ENCODE measurements around the gene PHGDH.

Gene PHGDH

DNA sequence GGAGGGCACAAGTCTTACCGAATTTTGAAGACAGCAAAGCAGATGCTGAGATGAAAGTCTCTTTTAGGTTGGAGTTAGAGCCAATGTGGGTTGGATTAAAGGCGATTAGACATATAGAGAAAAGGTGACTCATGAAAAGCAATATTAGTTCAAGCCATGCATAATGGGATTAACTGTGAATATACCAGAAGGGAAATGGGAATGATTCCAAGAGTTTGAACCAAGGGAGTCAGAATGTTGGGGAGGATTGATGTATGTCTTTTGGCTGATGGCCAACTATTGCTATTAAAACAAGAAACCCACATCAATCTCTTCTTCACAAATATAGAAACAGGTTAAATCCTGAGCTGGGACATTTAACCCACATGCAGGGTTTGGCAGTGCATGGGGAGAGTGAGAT is 55.8 kb downstream of the PHGDH start:
- Mint-ChIP-seq H3K27me3 (peaks cover 15 to 30% of the 10 kb centered on the region in 2 donors), H3K27ac (no peak overlapping the region), H3K36me3 (ENCODE audit: insufficient read depth) (no peaks in the 10 kb centered on the region), H3K4me1 (ENCODE audit: low read depth in 2 of 2) (no peaks in the 10 kb centered on the region), H3K4me3 (no peak overlapping the region), H3K9me3 (no peaks in the 10 kb centered on the region)
- DNase-seq (no peak), ATAC-seq (replicated peaks) (no peak)

DNA sequence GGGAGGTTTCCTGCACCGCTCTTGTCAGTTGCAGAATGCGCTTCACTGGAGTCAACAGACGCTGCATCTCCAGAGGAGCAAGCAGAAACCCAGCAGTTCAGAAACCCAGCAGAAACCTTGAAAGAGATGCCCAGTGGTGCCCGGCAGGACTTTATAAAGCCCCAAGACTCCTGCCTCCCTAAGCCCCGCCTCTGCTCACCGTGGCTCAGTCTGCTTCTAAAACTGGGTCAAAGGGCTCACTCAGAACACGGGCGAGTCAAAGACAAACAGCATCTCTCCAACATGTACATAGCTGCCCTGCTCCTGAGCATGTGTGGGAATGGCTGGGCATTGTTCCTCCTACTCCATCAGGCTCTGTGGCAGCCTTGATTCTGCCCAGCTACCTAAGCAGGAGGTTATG is 57.0 kb downstream of the PHGDH start, which contains the start of gene HMGCS2:
Gene HMGCS2, minus strand, starts transcription at position 128 of the 400 bp plus-strand sequence. Its CDS starts 61 bp downstream, at position 67.
- Mint-ChIP-seq H3K4me3 (no peak within 1 kb of the TSS), H3K4me1 (ENCODE audit: low read depth in 2 of 2) (no peaks in the 10 kb centered on the region), H3K27ac (no peak within 1 kb of the TSS), H3K36me3 (ENCODE audit: insufficient read depth) (no peaks in the 10 kb centered on the region), H3K9me3 (no peaks in the 10 kb centered on the region), H3K27me3 (peaks cover 21 to 37% of the 10 kb centered on the region in 2 donors)
- DNase-seq (no peak), ATAC-seq (replicated peaks) (no peak)

- H3K4me3 Mint-ChIP-seq: no peak overlapping the region
- no peaks in the 10 kb centered on the region for H3K36me3 Mint-ChIP-seq (ENCODE audit: insufficient read depth)
- ATAC-seq (replicated peaks) (no peak), DNase-seq (no peak)
- H3K9me3 Mint-ChIP-seq: no peaks in the 10 kb centered on the region
- no peaks in the 10 kb centered on the region for H3K4me1 Mint-ChIP-seq (ENCODE audit: low read depth in 2 of 2)
- peaks cover 15 to 33% of the 10 kb centered on the region in 2 donors for H3K27me3 Mint-ChIP-seq
- H3K27ac Mint-ChIP-seq: no peak overlapping the region
These were observed 59.3 kb downstream of the PHGDH start for GRCh38 chr1:119771016-119771415.

- H3K27me3 Mint-ChIP-seq: peaks cover 15 to 31% of the 10 kb centered on the region in 2 donors
- no peak overlapping the region for H3K4me3 Mint-ChIP-seq
- ATAC-seq (replicated peaks) (no peak), DNase-seq (no peak)
- no peaks in the 10 kb centered on the region for H3K9me3 Mint-ChIP-seq
- no peak overlapping the region for H3K27ac Mint-ChIP-seq
- no peaks in the 10 kb centered on the region for H3K4me1 Mint-ChIP-seq (ENCODE audit: low read depth in 2 of 2)
- H3K36me3 Mint-ChIP-seq (ENCODE audit: insufficient read depth): no peaks in the 10 kb centered on the region
These were observed 60.0 kb downstream of the PHGDH start for GRCh38 chr1:119771770-119772169.

DNA sequence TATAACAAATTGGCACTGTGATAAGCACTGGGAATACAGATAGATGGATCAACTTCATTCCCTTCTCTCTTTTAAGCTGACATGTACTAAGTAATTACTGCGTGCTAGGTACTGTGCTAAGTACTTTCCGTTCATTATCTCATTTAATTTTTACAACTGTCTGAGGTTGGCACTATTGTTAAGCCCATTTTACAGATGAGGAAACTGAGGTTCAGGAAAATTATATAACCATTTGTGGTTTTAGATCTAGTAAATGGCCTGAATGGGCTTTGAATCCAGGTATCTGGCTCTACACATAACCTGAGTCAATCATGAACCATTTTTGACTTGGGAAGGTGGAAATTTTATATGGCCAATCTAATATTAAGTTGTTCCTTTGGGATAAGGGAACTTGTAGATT is 60.6 kb downstream of the PHGDH start:
- Mint-ChIP-seq H3K27me3 (peaks cover 9 to 26% of the 10 kb centered on the region in 2 donors), H3K36me3 (ENCODE audit: insufficient read depth) (no peaks in the 10 kb centered on the region), H3K27ac (no peak overlapping the region), H3K9me3 (no peaks in the 10 kb centered on the region), H3K4me3 (no peak overlapping the region), H3K4me1 (ENCODE audit: low read depth in 2 of 2) (no peaks in the 10 kb centered on the region)
- ATAC-seq (replicated peaks) (no peak), DNase-seq (no peak)

DNA sequence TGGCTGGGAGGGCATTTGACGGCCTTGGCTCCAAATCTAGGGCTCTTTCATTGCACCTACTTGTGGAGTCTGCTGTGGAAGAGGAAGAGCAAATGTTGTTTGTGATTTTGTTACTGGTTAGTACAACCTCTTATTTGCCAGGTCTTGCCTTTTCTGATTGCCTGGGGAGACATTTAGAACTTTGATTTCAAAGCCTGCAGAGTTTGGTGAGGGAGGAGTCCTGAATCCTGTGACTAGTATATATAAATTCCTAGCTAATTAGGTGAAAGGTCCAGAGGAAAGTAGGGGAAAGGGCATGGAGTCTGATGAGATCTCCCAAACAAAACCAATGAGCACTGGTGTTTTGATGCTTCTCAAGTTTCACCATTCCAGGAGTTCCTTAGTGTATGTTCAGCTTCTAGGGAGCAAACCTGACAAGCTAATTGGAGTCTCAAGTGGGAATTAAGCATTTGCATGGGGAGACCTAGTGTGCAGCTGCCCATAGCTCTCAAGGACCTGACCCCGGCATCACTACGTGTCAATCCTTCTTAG is 62.0 kb downstream of the PHGDH start:
- DNase-seq: no peak
- no peak for ATAC-seq (replicated peaks)
- H3K27ac Mint-ChIP-seq: no peak overlapping the region

GRCh38 chr1:119774746-119775490 is 63.2 kb downstream of the PHGDH start:
- Mint-ChIP-seq H3K9me3 (no peaks in the 10 kb centered on the region), H3K36me3 (ENCODE audit: insufficient read depth) (peaks cover 3% of the 10 kb centered on the region), H3K27ac (no peak overlapping the region), H3K4me3 (no peak overlapping the region), H3K27me3 (peaks cover 7 to 25% of the 10 kb centered on the region in 2 donors), H3K4me1 (ENCODE audit: low read depth in 2 of 2) (no peaks in the 10 kb centered on the region)
- no peak for ATAC-seq (replicated peaks)
- DNase-seq: no peak

More for the DNA sequence above, 62.0 kb downstream of the PHGDH start:
- Mint-ChIP-seq H3K9me3 (no peaks in the 10 kb centered on the region), H3K27me3 (peaks cover 6 to 22% of the 10 kb centered on the region in 2 donors), H3K4me3 (no peak overlapping the region), H3K4me1 (ENCODE audit: low read depth in 2 of 2) (no peaks in the 10 kb centered on the region), H3K36me3 (ENCODE audit: insufficient read depth) (peaks cover 3% of the 10 kb centered on the region)

DNA sequence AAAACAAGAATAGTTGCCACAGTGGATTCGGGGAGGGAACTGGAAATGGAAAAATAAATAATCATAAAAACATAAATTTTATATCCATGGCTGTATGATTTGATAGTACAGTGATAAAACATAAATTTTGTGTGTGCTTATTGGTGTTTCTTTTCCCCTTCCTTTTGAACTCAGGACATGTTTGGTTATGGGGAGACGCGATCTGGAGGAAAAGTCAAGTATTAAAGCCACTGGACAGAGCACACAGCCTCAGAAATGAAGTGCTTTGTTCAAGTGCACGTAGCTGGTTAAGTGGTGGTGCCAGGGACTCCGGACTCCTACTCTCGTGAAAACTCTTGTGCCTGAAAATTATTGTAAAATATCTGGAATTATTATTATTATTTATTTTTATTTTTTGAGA is 66.6 kb downstream of the PHGDH start:
- no peak overlapping the region for H3K4me3 Mint-ChIP-seq
- peaks cover 3% of the 10 kb centered on the region for H3K36me3 Mint-ChIP-seq (ENCODE audit: insufficient read depth)
- peaks cover 10 to 39% of the 10 kb centered on the region in 2 donors for H3K27me3 Mint-ChIP-seq
- H3K9me3 Mint-ChIP-seq: no peaks in the 10 kb centered on the region
- H3K27ac Mint-ChIP-seq: no peak overlapping the region
- peaks cover 0 to 2% of the 10 kb centered on the region in 2 donors for H3K4me1 Mint-ChIP-seq (ENCODE audit: low read depth in 2 of 2)
- ATAC-seq (replicated peaks) (no peak), DNase-seq (no peak)

DNA sequence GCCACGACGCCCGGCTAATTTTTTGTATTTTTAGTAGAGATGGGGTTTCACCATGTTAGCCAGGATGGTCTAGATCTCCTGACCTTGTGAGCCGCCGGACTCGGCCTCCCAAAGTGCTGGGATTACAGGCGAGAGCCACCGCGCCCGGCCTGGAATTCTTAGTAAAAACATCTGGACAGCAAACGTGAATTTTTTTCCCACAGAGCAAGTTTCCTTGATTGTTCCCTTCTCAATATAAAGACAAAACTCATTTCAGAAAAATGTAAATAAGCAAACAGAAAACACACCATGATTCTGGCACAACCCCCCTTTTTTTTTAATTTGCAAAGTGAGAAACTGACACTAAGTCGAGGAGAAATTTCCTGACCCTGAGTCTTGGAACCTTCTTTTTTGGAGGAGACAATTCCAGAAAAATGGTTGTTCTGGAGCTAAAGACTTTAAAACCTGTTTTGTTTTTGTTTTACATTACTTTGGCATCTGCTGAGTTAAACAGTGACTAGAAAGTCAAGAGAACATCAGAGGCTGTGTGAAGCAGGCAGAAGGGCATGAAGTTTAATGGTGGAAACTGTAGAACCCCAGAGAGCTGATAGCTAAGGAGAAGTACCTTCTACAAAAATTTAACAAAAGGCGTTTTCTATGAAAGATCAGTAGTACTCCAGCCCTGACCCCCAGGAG is 67.3 kb downstream of the PHGDH start:
- Mint-ChIP-seq H3K27me3 (peaks cover 5 to 33% of the 10 kb centered on the region in 2 donors), H3K4me1 (ENCODE audit: low read depth in 2 of 2) (peaks cover 0 to 2% of the 10 kb centered on the region in 2 donors), H3K9me3 (no peaks in the 10 kb centered on the region), H3K27ac (no peak overlapping the region), H3K4me3 (no peak overlapping the region), H3K36me3 (ENCODE audit: insufficient read depth) (peaks cover 3% of the 10 kb centered on the region)
- no peak for DNase-seq
- ATAC-seq (replicated peaks): no peak

DNA sequence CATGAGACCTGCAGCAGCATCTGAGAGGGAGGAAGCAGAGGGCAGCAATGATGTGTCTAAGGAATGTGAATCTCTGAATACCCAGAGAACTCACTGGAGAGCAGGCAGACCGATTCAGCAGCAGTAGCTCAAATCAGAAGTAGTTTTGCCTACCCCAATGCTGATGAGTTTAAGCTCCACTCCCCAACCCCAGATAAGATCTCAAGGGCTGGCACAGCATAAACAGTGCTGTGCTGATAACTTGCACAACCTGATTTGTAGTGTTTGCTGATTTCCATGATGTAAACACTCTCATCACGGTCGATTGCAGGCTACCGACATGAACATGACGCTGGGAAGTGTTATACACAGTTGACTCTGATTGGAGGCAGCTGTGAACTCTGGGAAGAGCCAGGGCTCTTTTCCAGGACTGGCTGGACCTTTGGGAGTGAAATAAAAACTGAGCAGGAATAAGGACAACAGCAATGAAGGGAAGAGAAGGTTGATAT is 68.2 kb downstream of the PHGDH start:
- Mint-ChIP-seq H3K27ac (no peak overlapping the region), H3K36me3 (ENCODE audit: insufficient read depth) (peaks cover 3% of the 10 kb centered on the region), H3K4me3 (no peak overlapping the region), H3K9me3 (no peaks in the 10 kb centered on the region), H3K27me3 (peaks cover 5 to 33% of the 10 kb centered on the region in 2 donors), H3K4me1 (ENCODE audit: low read depth in 2 of 2) (peaks cover 0 to 2% of the 10 kb centered on the region in 2 donors)
- DNase-seq (no peak), ATAC-seq (replicated peaks) (no peak)

DNA sequence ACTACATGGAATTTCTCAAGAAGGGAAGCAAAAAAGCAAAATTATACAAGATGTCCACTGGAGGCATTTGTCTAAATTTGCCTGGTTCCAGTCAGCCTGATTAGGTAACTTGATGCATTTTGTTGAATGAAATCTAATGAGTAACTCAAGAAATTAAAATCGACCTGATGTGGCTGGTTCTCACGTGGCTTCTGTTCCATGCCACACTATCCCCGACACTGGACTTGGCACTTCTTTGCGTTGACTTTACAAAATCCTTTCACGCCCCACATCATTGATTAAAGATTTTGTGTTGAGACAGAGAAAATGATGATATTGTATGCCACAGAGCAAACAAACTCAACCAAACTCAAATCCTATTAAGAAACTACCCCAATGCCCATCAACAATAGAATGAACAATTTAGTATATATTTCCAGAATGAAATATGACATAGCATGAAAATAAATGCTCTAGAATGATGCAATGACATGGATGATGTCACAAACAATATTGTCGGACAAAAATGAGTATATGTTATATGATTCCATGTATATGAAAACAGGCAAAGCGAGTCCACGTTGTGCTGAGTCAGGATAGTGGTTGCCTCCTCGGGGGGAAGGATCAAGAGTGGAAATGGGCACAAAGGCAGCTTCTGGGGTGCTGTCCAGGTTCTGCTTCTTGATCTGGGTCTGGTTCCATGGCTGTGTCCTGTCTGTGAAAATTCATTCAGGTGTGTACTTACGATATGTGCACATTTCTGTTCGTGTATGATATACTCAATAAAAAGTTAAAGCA is 69.9 kb downstream of the PHGDH start:
- Mint-ChIP-seq H3K36me3 (ENCODE audit: insufficient read depth) (peaks cover 3% of the 10 kb centered on the region), H3K27me3 (peaks cover 5 to 34% of the 10 kb centered on the region in 2 donors), H3K4me3 (no peak overlapping the region), H3K4me1 (ENCODE audit: low read depth in 2 of 2) (peaks cover 0 to 2% of the 10 kb centered on the region in 2 donors), H3K9me3 (no peaks in the 10 kb centered on the region), H3K27ac (no peak overlapping the region)
- ATAC-seq (replicated peaks) (no peak), DNase-seq (no peak)

GRCh38 chr1:119782631-119783325 is 71.0 kb downstream of the PHGDH start:
- Mint-ChIP-seq H3K27ac (no peak overlapping the region), H3K4me3 (no peak overlapping the region), H3K27me3 (peaks cover 5 to 34% of the 10 kb centered on the region in 2 donors), H3K4me1 (ENCODE audit: low read depth in 2 of 2) (peaks cover 0 to 2% of the 10 kb centered on the region in 2 donors), H3K36me3 (ENCODE audit: insufficient read depth) (peaks cover under 1% of the 10 kb centered on the region), H3K9me3 (no peaks in the 10 kb centered on the region)
- no peak for DNase-seq
- no peak for ATAC-seq (replicated peaks)

Data from effector memory CD8-positive, alpha-beta T cell (primary cell).